ENCODE results near the gene SLC9A7.
A peak's percentile ranks its signal among the peaks of the same experiment; 100 is the strongest.

SLC9A7 gene

DNA sequence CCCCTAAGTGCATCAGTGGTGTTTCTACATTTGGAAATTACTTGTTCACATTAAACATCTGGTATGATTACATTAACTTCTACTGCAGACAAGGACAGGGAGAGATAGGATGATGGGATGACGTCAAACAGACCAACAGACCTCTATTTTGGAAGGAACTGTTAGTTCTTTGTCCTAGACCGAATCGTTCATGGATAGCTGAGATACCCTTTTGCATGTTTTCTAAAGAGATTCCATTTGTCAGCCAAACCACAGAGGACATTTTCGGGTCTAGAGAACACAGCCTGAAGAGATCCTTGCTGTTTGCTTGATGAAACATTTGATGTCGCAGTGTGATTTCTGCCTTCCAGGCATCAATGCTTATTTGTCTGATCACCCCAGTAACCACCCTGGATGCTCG, 157.6 kb downstream of the SLC9A7 start:
- DNase-seq, result no peak

DNA sequence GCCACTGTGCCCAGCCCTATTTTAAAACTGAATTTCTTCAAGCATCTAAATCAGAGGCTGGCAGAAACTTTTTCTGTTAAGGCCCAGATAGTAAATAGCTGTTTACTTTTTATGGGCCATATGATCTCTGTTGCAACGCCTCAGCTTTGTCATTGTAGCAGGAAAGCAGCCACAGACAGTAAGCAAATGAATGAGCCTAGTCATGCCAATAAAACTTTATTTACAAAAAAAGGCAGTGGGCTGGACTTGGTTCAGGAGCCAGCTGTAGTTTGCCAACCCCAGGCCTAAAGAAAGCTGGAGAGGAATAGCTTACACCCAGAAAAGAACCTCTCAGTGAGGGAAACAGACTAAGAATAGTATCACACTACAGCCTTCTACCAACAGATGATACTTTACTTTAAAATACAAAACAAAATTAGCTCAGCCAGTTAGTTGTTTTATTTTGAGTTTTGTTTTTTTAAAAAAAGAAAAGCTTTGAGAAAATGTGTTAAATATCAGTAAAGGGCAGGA, 159.8 kb downstream of the SLC9A7 start:
- DNase-seq, result no peak

DNA sequence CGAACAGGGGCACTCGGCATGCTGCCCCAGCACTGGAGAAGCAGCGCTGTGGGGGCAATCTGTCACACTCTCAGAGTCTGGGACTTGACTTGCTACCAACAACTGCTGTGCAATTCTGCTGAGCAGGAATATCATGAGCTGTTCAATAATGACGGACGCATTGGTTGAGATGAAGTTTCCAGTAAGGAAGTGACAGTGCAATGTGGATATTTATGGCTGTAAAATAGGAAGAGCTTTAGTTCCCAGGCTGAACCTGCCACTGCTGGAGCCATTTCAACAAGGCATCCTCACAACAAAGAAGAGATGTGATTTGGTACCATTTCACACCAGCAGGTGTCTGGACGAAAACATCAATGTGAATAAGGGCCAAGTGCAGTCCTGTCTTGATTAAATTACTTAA, 161.1 kb downstream of the SLC9A7 start:
- no peak for DNase-seq

DNA sequence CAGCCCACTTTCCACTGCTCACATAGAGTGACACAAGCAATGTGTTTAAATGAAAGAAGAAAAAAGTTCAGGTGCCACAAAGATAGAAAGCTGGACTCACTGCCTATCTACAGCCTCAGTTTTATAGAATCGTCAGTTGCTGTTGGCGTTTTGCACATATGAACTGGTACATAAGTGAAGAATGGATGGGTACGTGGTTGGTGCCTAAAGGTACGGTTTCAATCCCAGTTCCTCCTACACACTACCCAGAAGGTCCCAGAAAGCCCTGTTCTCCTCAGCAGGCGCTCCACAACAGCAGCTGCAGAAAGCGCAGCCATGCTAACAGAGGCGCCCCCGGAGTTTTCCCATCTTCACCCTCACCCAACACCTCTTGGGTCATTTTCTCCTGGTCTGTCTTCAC, 161.7 kb downstream of the SLC9A7 start:
- no peak for DNase-seq

DNA sequence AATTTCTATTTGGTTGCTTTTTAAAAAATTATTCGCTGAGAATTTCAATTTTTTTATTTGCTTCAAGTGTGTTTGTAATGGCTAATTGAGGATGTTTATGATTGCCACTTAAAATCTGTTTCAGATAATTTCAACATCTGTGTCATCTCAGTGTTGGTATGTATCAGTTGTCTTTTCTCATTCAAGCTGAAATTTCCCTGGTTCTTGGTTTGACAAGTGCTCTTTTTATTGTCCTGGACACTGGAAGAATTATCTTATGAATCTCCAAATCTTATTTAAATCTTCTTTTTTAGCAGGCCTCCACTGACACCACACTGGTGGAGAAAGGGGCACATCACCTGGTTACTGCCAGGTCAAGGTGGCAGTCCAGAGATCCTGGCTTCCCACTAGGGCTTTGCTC, 163.8 kb downstream of the SLC9A7 start:
- no peak for DNase-seq

DNA sequence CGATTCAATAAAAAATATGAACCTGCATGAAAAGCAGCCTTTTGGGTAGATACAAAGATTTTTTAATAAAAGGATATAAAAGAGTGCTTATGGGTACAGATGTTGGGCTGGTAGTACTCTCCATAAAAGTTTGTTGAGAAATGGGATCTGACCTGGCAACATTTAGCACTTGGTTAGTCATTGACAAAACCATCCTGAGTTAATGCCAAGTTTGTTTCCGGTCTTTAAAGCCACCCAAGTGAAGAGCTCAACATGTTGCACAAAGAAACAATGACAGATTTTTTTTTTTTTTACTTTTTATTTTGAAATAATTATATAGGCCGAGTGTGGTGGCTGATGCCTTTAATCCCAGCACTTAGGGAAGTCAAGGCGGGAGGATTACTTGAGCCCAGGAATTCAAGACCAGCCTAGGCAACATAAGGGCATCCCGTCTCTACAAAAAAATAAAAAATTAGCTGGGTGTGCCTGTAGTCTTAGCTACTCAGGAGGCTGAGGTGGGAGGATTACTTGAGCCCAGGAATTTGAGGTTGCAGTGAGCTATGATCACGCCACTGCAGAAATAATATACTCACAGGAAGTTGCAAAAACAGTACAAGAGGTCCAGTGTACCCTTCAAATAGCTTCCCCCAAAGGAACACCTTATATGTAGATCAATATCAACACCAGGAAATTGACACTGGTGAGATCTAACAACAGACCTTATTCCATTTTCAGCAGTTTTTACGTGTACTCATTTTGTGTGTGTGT, 168.8 kb downstream of the SLC9A7 start:
- DNase-seq, result no peak

DNA sequence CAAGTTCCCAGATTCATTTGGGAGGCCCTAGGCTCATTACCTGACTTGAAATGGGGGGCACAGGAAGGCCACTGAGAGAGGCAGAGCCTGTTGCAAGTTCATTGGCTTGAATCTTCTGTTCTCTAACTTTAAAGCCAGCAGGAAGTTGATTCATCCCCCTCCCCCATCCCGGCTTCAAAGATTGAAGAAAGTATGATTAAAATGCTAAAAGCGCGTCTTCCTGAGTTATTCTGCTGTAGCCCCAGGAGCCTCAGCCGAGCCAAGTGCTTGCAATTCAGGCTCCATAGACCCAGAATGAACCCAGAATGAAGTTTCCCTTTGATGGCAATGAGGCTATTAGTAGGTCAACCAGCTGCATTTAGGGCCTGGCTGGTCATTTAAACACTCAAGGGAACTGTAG, 170.7 kb downstream of the SLC9A7 start:
- DNase-seq, result no peak

DNA sequence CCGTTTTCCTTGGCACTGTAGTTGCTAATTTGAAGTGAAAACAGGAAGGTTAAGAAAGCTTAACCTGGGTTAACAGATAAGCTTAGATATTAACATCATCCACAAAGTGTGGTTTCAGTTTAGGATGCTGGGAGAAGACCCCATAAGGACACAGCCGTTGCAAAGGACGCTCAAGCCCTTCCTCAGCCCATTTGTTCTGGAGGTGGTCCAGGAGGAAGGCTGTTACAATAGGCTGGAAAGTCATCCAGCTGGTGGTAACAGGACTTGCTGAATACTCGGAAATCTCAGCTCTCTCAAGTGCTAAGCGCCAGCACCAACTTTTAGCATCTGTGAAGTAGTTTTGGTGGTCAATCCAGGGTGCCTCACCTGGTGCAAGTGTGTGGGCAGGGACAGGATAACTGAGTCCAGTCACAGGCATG, 171.2 kb downstream of the SLC9A7 start:
- no peak for DNase-seq

DNA sequence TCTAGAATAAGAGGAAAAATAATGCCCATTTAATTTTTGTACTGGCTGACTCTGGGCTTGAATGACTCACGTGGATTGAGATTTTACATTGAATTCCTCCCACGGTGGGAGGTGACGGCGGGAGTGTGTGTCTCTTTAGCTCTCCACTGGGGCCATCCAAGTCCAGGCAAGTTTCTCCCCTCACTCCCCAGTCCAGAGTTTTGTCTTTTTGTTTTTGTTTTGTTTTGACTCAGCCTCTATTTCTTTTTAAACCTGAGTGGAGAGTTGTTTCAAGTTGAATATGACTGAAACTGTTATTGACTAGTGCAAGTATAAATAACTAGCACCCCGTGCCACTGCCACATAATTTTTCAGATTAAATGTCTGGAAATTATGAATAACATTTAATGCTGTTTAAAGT, 171.8 kb downstream of the SLC9A7 start:
- DNase-seq, result no peak

DNA sequence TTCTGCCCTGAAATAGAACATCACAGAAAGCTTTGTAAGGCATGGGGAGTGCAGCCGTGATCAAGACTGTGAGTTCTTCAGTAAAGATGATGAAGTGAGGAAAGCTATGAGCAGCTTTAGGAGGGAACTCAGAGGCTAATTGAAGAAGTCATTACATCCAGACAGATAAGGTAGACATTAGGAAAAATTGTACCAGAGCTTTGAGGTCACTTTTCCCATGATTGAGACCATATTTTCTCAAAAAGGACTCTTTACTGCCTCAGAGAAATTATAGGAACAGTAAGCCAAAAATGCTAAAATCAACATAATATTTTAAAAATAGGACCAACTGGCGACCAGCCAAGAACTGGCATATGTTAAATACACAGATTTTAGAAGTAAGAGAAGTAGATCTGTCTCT, 174.2 kb downstream of the SLC9A7 start:
- no peak for DNase-seq

DNA sequence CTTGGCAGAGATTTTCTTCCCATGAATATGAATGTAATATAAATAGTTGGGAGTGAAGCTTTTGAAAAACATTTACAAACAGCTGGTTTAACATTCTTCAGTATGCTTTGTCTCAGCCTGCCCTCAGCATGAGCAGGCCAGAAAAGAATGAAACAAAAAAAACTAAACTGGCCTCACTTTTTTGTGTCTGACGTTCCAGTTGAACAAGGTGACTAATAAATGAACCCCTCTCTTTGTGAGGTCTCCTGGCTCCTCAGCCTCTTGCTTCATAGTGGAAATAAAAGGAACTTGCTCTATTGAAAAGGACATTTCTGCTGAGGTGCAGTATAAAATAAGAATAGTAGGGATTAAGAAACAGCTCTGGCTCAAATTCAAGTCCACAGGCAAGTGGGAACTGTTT, 176.0 kb downstream of the SLC9A7 start:
- DNase-seq, result no peak

DNA sequence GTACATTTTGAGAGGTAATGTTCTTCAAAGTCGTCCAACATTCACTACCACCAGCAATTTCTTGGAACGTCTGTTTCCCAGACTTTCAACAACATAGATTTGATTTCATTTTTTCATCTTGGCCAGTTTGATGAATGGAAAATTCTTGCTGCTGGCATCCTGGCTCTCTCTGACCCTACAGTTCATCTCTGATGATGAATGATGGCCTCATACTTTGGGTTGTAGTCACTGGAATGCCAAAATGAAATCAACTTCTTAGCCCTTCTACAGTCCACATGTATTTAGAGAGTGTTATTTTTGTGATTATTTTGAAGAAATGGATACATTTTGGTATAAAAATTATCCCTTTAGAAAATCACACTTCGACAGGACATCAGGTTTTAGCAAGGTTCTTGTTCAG, 176.6 kb downstream of the SLC9A7 start:
- no peak for DNase-seq

DNA sequence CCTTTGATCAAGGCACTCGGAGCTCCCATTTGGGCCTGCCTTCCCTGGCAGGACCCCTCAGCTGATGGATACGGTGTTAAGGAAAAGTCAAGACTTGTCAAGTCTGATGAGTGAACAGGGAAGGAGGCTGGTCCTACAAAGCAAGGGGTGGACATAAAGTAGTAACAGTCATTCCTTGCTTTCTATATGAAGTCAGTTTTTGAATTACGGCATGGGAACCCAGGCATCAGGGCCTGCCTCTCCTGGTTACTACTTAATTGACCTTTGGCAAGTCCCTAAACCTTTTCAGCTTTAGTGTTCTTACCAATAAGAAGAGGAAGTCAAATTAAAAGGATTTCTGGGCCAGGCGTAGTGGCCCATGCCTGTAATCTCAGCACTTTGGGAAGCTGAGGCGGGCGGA, 178.3 kb downstream of the SLC9A7 start:
- no peak for DNase-seq

DNA sequence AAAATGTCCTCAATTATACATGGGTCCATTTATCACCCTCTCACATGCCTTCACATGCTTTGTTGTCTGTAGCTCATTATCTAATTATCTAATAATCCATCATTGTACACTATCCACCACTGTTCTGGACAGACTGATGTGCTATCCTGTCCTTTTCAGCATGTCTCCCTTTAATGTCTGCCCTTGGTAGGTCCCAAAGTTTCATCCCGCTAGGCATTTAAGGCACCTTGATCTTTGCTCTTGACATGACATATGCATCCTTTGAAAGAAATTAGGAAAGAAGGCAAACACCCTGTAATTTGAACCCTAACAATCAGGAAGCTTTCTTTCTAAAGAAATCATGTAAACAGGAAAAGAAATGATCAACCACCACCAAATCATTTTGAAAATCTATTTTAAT, 179.7 kb downstream of the SLC9A7 start:
- no peak for DNase-seq

DNA sequence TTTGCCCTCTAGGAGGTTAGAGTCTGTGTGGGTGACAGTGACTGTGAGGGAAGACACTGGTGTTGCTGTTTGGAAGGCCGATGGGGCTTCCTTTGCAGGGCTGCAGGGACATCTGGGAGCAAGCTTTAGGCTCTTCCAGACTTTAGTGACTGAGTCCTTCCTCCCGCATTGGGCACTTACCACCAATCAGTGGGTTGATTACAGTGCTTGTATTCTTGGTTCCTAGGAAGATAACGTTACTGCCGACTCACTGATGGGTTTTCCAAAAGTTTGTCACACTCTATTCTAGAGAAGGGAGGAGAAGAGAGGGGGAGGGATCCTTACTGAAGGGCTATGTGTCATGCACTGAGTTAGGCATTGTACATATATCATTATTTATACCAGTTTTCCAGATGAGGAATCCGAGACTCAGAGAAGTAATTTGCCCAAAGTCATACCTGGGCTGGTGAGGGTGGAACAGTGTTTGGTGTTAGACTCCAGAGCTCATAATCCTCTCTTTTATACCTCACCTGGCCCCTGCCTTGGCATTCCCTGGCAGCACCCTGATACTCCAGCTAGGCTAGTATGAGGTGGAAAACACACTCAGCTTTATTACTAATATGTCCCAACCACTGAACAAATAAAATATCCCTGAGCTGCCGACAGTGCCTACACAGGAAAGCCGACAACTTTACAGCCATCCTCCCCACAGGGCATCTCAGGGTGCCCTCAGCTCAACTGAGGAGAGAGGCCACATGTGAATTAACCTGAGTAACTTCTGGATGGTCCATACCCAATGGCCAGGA, 181.5 kb downstream of the SLC9A7 start:
- no peak for DNase-seq

DNA sequence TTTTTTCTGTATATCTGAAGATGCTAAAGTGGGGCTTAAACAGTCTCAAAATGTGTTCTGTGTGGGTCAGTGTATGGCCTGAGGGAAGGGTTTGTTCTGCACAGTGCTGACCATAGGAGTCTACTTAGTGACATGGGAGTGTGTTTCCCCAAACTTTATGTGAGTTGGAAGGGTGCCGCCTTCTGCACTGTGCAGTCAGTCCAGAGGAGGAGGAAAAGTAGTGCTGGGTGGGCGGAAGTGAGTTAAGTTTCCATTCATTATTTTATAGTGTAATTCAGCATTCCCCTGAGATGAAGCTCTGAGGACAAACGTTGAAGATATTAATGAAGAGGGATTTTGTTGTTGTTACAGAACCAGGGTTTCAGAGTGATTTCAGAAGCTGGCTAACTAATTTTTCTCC, 182.5 kb downstream of the SLC9A7 start:
- no peak for DNase-seq

DNA sequence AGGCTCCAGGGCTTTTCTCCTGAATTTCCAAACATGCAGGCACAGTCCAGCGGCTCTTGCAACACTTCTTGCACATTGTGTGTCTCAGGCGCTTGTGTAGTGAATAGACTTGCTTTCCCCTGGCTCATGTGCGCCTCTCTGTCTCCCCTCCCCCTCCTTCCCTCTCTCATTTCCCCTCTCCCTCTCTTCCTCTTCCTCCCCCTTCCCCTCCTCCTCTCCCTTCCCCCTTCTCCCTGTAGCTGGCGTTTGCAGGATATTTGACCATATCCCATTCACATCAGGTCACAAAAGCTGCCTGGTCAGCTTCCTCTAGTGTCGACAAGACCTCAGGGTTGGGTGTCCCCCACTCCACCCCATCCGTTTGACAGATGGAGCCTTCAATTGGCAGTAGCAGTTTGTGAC, 182.9 kb downstream of the SLC9A7 start:
- no peak for DNase-seq

DNA sequence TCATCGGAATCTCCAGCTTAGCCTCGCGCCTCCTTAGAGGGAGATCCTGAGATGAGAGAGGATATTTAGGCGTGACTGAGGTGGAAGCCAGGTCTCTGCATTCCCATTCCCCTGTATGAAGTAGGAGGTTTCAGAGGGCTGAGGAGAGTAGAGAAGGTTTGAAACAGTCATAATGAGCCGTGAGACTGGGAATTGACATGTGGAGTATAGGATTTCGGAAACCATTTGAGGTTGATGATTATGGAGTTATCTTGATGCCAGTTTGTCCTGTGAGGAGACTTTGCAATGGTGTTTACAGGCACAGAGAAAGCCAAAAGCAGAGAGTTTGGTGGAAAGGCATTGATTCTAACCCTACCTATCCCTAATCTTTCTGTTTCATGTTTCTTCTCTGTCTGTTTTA, 183.3 kb downstream of the SLC9A7 start:
- DNase-seq, result no peak

DNA sequence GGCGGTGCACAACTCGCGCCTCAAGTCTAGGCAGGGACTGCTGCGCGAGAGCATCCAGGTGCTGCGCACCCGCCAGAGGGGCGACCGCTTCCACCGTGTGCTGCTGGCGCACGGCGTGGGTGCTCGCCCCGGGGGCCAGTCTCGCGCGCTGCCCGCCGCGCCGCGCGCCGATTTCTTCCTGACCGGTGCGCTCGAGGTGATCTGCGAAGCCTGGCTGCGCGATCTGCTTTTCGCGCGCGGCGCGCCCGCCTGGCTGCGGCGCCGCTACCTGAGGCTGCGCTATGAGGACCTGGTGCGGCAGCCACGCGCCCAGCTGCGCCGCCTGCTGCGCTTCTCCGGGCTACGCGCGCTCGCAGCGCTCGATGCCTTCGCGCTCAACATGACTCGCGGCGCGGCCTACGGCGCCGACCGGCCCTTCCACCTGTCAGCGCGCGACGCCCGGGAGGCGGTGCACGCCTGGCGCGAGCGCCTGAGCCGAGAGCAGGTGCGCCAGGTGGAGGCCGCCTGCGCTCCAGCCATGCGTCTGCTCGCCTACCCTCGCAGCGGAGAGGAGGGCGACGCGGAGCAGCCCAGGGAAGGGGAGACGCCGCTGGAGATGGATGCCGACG, 184.0 kb downstream of the SLC9A7 start:
- peak; percentile 68 for DNase-seq

DNA sequence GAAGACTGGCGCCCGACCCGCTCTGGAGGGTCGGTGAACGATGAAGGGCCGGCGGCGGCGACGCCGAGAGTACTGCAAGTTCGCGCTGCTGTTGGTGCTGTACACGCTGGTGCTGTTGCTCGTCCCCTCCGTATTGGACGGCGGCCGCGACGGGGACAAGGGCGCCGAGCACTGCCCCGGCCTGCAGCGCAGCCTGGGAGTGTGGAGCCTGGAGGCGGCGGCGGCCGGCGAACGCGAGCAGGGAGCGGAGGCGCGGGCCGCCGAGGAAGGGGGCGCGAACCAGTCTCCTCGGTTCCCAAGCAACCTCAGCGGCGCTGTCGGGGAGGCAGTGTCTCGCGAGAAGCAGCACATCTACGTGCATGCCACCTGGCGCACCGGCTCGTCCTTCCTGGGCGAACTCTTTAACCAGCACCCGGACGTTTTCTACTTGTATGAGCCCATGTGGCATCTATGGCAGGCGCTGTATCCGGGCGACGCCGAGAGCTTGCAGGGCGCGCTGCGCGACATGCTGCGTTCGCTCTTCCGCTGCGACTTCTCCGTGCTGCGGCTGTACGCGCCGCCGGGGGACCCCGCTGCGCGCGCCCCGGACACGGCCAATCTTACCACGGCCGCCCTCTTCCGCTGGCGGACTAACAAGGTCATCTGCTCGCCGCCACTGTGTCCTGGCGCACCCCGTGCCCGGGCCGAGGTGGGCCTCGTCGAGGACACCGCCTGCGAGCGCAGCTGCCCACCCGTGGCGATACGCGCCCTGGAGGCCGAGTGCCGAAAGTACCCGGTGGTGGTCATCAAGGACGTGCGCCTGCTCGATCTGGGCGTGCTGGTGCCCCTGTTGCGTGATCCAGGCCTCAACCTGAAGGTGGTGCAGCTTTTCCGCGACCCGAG, 184.8 kb downstream of the SLC9A7 start:
- DNase-seq, result peak; percentile 76

DNA sequence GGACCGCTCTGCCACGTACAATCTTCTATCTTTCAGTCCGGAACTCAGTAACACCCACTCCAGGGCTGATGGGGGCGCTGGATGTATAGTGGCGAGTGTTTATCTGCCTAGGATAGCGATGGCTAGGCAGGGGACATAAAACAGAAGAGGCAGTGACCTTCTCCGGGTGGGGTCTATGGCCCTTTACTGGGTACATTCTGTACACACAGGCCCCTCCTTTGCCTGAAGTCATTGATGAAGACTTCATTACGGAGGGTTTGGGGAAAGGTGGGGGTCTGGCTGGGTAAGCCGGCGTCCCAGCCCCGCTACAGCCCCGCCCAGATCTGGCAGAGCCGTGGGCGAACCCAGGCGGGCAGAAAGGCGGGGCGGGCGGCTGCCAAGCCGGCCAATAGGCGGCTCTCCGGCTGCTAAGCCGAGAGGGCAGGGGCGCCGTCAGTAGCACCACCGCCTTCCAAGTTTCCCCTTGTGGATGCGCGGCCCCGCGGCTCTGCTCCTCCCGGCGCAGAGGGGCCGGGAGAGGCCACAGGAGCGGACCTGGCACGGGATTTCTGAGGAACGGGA, 185.5 kb downstream of the SLC9A7 start, which contains the start of gene CHST7:
CHST7 (plus strand) TSS at position 435 of the 561 bp plus-strand sequence. CDS start 167 bp downstream, outside the sequence.
- peak; percentile 74 for DNase-seq
